HG03097 (cell line): ENCODE results near the gene OR1J4.

ENCODE experiments used
- ATAC-seq: cut with Tn5 transposase; IDR thresholded peaks from one replicate; pipeline ENCODE4 v1.9.1; 2021; ENCODE audit not compliant: unreplicated experiment, low FRiP score

The OR1J4 gene

DNA sequence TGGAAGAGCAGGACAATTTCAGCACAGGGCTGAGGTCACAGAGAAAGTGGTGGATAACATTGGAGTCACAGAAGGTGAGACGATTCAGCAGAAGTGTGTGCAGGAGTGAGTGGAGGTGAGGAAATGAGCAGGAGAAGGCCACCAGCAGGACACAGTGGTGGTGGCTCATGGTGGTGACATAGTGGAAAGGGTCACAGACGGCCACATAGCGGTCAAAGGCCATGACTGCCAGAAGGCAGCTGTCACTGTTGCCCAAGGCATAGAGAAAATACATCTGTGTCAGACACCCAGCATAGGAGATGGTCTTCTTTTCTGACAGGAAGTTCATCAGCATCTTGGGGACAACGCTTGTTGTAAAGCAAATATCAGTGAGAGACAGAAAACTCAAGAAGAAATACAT, 49.0 kb downstream of the OR1J4 start:
- ATAC-seq = no peak
